Gastrocnemius medialis (tissue), 4 donors: Measurements from ENCODE around the gene GPATCH8.

Experiments
- POLR2A ChIP-seq, 2 donors: fragments of 450-650 bp; IDR thresholded peaks; one replicate each; pipeline ENCODE4 v1.6.1; 2017; ENCODE audit warnings: antibody characterized with exemption in 2 of 2, mild to moderate bottlenecking in 2 of 2, moderate library complexity in 2 of 2
- TF ChIP-seq, protein P1 (sequence below), 5 experiments: fragments of 450-650 bp in 3 of 5; fragments of 200-600 bp in 2 of 5; sonication (generic) in 2 of 5; IDR thresholded peaks in 4 of 5; conservative IDR thresholded peaks in 1 of 5; 1 replicate in 4 of 5; 2 replicates in 1 of 5; pipeline ENCODE4 v1.5.1; 2016 to 2019; ENCODE audit warnings: antibody characterized with exemption in 5 of 5, mild to moderate bottlenecking in 3 of 5, moderate library complexity in 3 of 5

DNA sequence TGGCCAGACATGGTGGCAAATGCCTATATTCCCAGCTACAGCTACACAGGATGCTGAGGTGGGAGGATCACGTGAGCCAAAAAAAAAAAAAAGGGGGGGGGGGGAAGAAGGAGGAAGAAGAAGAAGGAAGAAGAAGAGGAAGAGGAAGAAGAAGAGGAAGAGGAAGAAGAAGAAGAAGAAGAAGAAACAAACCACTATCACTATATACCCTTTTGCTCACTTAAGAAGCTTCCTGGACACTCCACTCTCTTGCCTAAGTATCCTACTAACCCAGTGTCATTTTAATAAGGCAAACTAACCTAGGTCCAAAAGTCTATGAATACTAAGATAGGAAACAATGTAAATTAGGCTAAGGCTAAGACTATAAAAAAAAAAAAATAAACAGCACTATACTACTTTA, 54.8 kb downstream of the GPATCH8 start:
- TF ChIP-seq, protein P1, sequence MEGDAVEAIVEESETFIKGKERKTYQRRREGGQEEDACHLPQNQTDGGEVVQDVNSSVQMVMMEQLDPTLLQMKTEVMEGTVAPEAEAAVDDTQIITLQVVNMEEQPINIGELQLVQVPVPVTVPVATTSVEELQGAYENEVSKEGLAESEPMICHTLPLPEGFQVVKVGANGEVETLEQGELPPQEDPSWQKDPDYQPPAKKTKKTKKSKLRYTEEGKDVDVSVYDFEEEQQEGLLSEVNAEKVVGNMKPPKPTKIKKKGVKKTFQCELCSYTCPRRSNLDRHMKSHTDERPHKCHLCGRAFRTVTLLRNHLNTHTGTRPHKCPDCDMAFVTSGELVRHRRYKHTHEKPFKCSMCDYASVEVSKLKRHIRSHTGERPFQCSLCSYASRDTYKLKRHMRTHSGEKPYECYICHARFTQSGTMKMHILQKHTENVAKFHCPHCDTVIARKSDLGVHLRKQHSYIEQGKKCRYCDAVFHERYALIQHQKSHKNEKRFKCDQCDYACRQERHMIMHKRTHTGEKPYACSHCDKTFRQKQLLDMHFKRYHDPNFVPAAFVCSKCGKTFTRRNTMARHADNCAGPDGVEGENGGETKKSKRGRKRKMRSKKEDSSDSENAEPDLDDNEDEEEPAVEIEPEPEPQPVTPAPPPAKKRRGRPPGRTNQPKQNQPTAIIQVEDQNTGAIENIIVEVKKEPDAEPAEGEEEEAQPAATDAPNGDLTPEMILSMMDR (IDR thresholded peaks at IDR 0.05 in 4 of 5, conservative IDR thresholded peaks at IDR 0.05 in 1 of 5), result no peak
- no peak for TF ChIP-seq POLR2A (IDR thresholded peaks at IDR 0.05)
